VCaP (cell line): Measurements from ENCODE around the gene MAST3.
A peak's percentile ranks its signal among the peaks of the same experiment; 100 is the strongest.

Source experiments
- H3K27ac ChIP-seq: fragments of 450-650 bp; 2 replicates; pipeline ENCODE4 v1.5.1; 2017
- CTCF ChIP-seq: fragments of 450-650 bp; conservative IDR thresholded peaks from 2 replicates; pipeline ENCODE4 v1.5.1; 2017; ENCODE audit warnings: mild to moderate bottlenecking, moderate library complexity

MAST3 gene

GRCh38 chr19:18179957-18180356 is 82.4 kb downstream of the MAST3 start:
- no peak overlapping the region for H3K27ac ChIP-seq
- no peak for TF ChIP-seq CTCF

GRCh38 chr19:18183529-18183928 is 86.0 kb downstream of the MAST3 start:
- H3K27ac ChIP-seq = peak overlapping the region; percentile 71
- no peak for TF ChIP-seq CTCF

- TF ChIP-seq CTCF = no peak
- H3K27ac ChIP-seq = peak overlapping the region; percentile 71; the same call in 1 of the 2 replicates
Measured at GRCh38 chr19:18185538-18185937, 88.0 kb downstream of the MAST3 start.

GRCh38 chr19:18190278-18190677 is 92.7 kb downstream of the MAST3 start:
- TF ChIP-seq CTCF = no peak
- peak overlapping the region; percentile 90 for H3K27ac ChIP-seq

- peak overlapping the region; percentile 90 for H3K27ac ChIP-seq
- no peak for TF ChIP-seq CTCF
Measured at GRCh38 chr19:18191640-18192062, 94.1 kb downstream of the MAST3 start.

- peak within 1 kb of the TSS; percentile 90 for H3K27ac ChIP-seq
- TF ChIP-seq CTCF = no peak
Measured at GRCh38 chr19:18192673-18193387, 95.3 kb downstream of the MAST3 start, which contains the start of gene MPV17L2. TSS of gene MPV17L2 (plus strand) at chr19:18193218. CDS start at chr19:18193282, 64 bp downstream.

- peak overlapping the region; percentile 90 for H3K27ac ChIP-seq
- no peak for TF ChIP-seq CTCF
Measured at GRCh38 chr19:18193388-18194180, 96.0 kb downstream of the MAST3 start.
